Suprapubic skin (tissue), 4 donors: Measurements from ENCODE around the gene SNUPN. TPM values are rescaled to one million over a fixed set of nuclear protein-coding genes. Genes with fewer than 3 reads are reported as not detected.
"Not testable (repeated sequence)": the region's sequence is repeated elsewhere in the genome, so short reads cannot be mapped to it uniquely, and the experiment has no call there.

Experiments
- DNase-seq, 2 donors: peaks; one replicate each; pipeline ENCODE4 v3.0.0-alpha.2; 2019; ENCODE audit warnings: low spot score in 2 of 2
- H3K27ac ChIP-seq: fragments of 200-600 bp; sonication (generic); one replicate; pipeline ENCODE4 v1.5.1; 2019
- H3K27me3 ChIP-seq: fragments of 200-600 bp; sonication (generic); one replicate; pipeline ENCODE4 v1.5.1; 2019
- H3K36me3 ChIP-seq: fragments of 200-600 bp; sonication (generic); one replicate; pipeline ENCODE4 v1.5.1; 2019
- H3K4me1 ChIP-seq: fragments of 200-600 bp; sonication (generic); one replicate; pipeline ENCODE4 v1.5.1; 2019
- H3K4me3 ChIP-seq: fragments of 200-600 bp; sonication (generic); one replicate; pipeline ENCODE4 v1.5.1; 2019; ENCODE audit warnings: mild to moderate bottlenecking
- H3K9me3 ChIP-seq: fragments of 200-600 bp; sonication (generic); one replicate; pipeline ENCODE4 v1.5.1; 2019
- EP300 ChIP-seq: sonication (generic); formaldehyde crosslinking; IDR thresholded peaks from one replicate; pipeline ENCODE4 v1.6.1; 2017; ENCODE audit warnings: antibody characterized with exemption
- POLR2A ChIP-seq, 2 donors: fragments of 450-650 bp; IDR thresholded peaks; one replicate each; pipeline ENCODE4 v1.6.1; 2017; ENCODE audit warnings: antibody characterized with exemption in 2 of 2, mild to moderate bottlenecking in 2 of 2, moderate library complexity in 2 of 2
- POLR2AphosphoS5 ChIP-seq, 3 donors: sonication (generic); formaldehyde crosslinking; IDR thresholded peaks; one replicate each; pipeline ENCODE4 v1.6.1; 2017; ENCODE audit warnings: antibody characterized with exemption in 3 of 3
- WGBS: methylation state at CpG from one replicate; pipeline ENCODE4 v1.1.5; 2018; 5-methylcytosine and 5-hydroxymethylcytosine counted together
- total RNA-seq, 4 donors: library from RNA; depleted of rRNA; stranded (reverse); fragments of >200 nt; gene quantifications; one replicate each; pipeline ENCODE4 v1.1.0, GENCODE V29; 2016
- TF ChIP-seq, protein P1 (sequence below), 2 donors: fragments of 200-600 bp in 1 of 2; fragments of 450-650 bp in 1 of 2; sonication (generic) in 1 of 2; IDR thresholded peaks; one replicate each; pipeline ENCODE4 v1.5.1; 2016 to 2019; ENCODE audit warnings: antibody characterized with exemption in 2 of 2, mild to moderate bottlenecking in 1 of 2, moderate library complexity in 1 of 2

The SNUPN gene
- total RNA-seq, 4 donors from 2014 or later = 12.8 to 31.7 (median 17.5) TPM

DNA sequence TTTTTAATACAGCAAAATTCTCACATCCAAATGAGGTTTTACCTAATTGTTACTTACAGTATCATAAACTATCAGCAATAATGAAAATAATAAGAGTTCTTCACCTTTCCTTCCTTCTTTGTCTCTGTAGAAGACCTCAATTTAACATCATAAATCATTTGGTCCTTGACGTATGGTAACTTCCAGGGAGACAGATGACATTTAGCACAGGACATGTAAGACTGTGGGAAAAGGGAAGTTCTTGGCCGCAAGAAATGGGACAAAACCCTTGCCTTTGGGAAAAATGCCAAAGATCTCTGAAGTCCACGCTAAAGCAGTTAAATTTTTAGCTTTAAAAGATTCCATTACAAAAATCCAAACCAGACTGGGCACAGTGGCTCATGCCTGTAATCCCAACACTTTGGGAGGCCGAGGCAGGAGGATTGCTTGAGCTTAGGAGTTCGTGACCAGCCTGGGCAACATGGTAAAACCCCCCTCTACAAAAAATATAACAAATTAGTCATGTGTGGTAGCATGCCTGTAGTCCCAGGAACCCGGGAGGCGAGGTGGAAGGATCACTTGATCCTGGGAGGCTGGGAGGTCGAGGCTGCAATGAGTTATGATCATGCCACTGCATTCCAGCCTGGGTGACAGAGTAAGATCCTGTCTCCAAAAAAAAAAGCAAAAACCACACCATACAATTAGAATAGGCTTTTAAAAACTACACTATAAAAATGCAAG is 55.2 kb downstream of the SNUPN start:
- H3K9me3 ChIP-seq = no peaks in the 10 kb centered on the region
- H3K4me1 ChIP-seq = peaks cover 14% of the 10 kb centered on the region
- TF ChIP-seq POLR2AphosphoS5 (IDR thresholded peaks at IDR 0.05) = no peak
- no peak for TF ChIP-seq POLR2A (IDR thresholded peaks at IDR 0.05)
- TF ChIP-seq EP300 = no peak
- H3K4me3 ChIP-seq = no peak overlapping the region
- no peaks in the 10 kb centered on the region for H3K36me3 ChIP-seq
- 76% methylated on average over 8 of the region's 8 CpGs for WGBS
- no peaks in the 10 kb centered on the region for H3K27me3 ChIP-seq
- no peak overlapping the region for H3K27ac ChIP-seq
- no peak for DNase-seq

DNA sequence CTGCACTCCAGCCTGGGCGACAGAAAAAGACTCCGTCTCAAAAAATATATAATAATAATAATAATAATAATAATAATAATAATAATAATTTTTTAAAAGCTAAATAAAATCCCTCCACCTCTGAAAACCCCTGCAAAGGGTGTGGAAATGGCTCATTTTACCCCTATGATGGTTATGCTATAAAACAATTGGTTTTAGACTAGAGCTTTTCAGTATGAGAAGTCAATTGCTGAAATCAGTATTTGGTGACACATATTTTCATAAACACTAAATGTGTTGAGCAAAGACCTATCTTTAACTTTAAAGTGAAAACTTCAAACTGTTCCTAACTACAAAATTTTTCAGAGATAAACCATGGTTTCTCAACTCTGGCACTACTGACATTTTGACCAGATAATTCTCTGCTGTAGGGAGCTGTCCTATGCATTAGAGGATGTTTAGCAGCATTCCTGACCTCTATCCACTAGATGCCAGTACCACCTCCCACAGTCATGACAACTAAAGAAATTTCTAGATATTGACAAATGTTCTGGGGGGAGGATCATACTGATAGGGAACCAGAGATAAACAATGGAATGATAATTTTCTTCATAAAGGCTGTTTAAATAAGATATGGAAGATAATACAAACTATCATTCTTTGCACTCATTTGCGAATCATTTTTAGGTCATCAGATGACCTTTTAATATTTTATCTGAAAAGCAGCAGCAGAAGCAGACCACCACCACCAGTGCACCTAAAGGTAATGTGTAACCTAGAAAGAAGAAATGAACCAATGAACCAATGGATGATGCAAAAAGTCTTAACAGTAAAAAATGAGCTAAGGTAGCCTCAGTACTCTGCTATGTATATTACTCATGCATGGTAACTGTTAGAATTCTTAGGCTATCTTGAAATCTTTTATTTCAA is 60.2 kb downstream of the SNUPN start:
- Histone ChIP-seq H3K27ac (no peak overlapping the region), H3K4me3 (no peak overlapping the region), H3K36me3 (no peaks in the 10 kb centered on the region), H3K4me1 (peaks cover 5% of the 10 kb centered on the region), H3K27me3 (no peaks in the 10 kb centered on the region), H3K9me3 (no peaks in the 10 kb centered on the region)
- TF ChIP-seq EP300 (no peak), POLR2AphosphoS5 (IDR thresholded peaks at IDR 0.05) (no peak), POLR2A (IDR thresholded peaks at IDR 0.05) (no peak)
- TF ChIP-seq, protein P1, sequence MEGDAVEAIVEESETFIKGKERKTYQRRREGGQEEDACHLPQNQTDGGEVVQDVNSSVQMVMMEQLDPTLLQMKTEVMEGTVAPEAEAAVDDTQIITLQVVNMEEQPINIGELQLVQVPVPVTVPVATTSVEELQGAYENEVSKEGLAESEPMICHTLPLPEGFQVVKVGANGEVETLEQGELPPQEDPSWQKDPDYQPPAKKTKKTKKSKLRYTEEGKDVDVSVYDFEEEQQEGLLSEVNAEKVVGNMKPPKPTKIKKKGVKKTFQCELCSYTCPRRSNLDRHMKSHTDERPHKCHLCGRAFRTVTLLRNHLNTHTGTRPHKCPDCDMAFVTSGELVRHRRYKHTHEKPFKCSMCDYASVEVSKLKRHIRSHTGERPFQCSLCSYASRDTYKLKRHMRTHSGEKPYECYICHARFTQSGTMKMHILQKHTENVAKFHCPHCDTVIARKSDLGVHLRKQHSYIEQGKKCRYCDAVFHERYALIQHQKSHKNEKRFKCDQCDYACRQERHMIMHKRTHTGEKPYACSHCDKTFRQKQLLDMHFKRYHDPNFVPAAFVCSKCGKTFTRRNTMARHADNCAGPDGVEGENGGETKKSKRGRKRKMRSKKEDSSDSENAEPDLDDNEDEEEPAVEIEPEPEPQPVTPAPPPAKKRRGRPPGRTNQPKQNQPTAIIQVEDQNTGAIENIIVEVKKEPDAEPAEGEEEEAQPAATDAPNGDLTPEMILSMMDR (IDR thresholded peaks at IDR 0.05) = no peak
- 96% methylated on average over 3 of the region's 3 CpGs for WGBS
- no peak for DNase-seq

DNA sequence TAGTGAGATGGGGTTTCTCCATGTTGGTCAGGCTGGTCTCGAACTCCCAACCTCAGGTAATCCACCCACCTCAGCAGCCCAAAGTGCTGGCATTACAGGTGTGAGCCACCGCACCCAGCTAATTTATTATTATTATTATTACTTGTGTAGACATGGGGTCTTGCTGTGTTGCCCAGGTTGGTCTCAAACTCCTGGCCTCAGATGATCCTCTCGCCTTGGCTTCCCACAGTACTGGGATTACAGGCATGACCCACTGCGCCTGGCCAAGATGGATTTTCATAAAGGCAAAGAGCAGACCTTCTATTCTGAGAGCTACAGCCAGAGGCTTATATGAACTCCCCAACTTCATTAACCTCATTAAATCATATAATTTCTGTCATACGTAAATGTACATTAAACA is 63.6 kb downstream of the SNUPN start:
- no peaks in the 10 kb centered on the region for H3K9me3 ChIP-seq
- no peak for DNase-seq
- 93% methylated on average over 5 of the region's 5 CpGs for WGBS
- H3K27me3 ChIP-seq = no peaks in the 10 kb centered on the region
- H3K27ac ChIP-seq = no peak overlapping the region
- no peak overlapping the region for H3K4me3 ChIP-seq
- no peaks in the 10 kb centered on the region for H3K36me3 ChIP-seq
- no peak for TF ChIP-seq POLR2AphosphoS5 (IDR thresholded peaks at IDR 0.05)
- no peak for TF ChIP-seq EP300
- TF ChIP-seq POLR2A (IDR thresholded peaks at IDR 0.05) = no peak
- TF ChIP-seq, protein P1 (IDR thresholded peaks at IDR 0.05) = no peak
- no peaks in the 10 kb centered on the region for H3K4me1 ChIP-seq

DNA sequence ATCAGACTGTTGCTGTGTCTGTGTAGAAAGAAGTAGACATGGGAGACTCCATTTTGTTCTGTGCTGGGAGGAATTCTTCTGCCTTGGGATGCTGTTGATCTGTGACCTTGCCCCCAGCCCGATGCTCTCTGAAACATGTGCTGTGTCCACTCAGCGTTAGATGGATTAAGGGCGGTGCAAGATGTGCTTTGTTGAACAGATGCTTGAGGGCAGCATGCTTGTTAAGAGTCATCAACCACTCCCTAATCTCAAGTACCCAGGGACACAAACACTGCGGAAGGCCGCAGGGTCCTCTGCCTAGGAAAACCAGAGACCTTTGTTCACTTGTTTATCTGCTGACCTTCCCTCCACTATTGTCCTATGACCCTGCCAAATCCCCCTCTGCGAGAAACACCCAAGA is 66.2 kb downstream of the SNUPN start:
- DNase-seq = not testable (repeated sequence)

DNA sequence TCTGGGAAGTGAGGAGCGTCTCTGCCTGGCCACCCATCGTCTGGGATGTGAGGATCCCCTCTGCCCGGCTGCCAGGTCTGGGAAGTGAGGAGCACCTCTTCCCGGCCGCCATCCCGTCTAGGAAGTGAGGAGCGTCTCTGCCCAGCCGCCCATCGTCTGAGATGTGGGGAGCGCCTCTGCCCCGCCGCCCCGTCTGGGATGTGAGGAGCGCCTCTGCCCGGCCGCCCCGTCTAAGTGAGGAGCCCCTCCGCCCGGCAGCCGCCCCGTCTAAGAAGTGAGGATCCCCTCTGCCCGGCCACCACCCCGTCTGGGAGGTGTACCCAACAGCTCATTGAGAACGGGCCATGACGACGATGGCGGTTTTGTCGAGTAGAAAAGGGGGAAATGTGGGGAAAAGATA is 66.6 kb downstream of the SNUPN start:
- H3K4me3 ChIP-seq, H3K9me3 ChIP-seq, H3K27me3 ChIP-seq, DNase-seq, H3K4me1 ChIP-seq, H3K27ac ChIP-seq, H3K36me3 ChIP-seq: not testable (repeated sequence)
- WGBS = 94% methylated on average over 14 of the region's 28 CpGs

More for the DNA sequence above, 66.2 kb downstream of the SNUPN start:
- H3K36me3 ChIP-seq, H3K4me3 ChIP-seq, H3K4me1 ChIP-seq, H3K27ac ChIP-seq, H3K27me3 ChIP-seq, H3K9me3 ChIP-seq: not testable (repeated sequence)
- 85% methylated on average over 6 of the region's 6 CpGs for WGBS

DNA sequence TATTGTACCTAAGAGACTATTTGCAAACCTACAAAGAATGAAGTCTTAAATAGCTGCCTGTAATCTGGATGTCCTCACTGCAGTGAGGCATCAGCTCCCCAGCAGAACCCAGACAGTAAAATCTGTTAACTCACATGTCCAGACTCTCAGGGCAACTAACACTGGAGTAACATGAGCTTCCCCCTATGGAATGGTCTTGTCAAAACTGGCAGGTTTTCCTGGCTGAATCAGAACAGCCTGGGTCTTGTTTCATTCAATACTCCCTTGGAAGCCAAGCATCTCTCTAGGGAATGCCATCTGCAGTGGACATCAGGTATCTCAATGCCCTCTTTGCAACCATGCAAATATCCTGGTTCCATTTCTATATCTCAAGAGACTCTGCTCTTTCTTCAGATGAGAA is 70.8 kb downstream of the SNUPN start:
- TF ChIP-seq POLR2AphosphoS5 (IDR thresholded peaks at IDR 0.05) (no peak), EP300 (no peak), POLR2A (IDR thresholded peaks at IDR 0.05) (no peak)
- TF ChIP-seq, protein P1 (IDR thresholded peaks at IDR 0.05) = no peak
- Histone ChIP-seq H3K36me3 (no peaks in the 10 kb centered on the region), H3K4me1 (peaks cover 3% of the 10 kb centered on the region), H3K27ac (no peak overlapping the region), H3K9me3 (no peaks in the 10 kb centered on the region), H3K27me3 (no peaks in the 10 kb centered on the region), H3K4me3 (no peak overlapping the region)
- DNase-seq = no peak
